K562 (cell line): Measurements from ENCODE around the gene RERE. TPM values are rescaled to one million over a fixed set of nuclear protein-coding genes. Genes with fewer than 3 reads are reported as not detected.
A peak's percentile ranks its signal among the peaks of the same experiment; 100 is the strongest.
"Not testable (repeated sequence)": the region's sequence is repeated elsewhere in the genome, so short reads cannot be mapped to it uniquely, and the experiment has no call there.

ENCODE experiments used
- ATAC-seq: fragments of 200-7000 bp; cut with Tn5 transposase; 3 replicates; pipeline ENCODE4 v1.9.1; 2020; ENCODE audit warnings: moderate library complexity
- BruUV-seq: library from RNA; stranded (reverse); fragments of 400-500 nt; replicated peaks from 2 replicates; lab custom pipeline; 2021; lab: Mats Ljungman, UMichigan
- CTCF ChIA-PET: fragments of 300-600 bp; formaldehyde crosslinking; extraction: SDS; loops from one replicate; lab custom pipeline; 2021; ENCODE audit warnings: low intra/inter-chr PET ratio; lab: Yijun Ruan, JAX
- POLR2A ChIA-PET: fragments of 300-600, 350-650 bp; sonication (Branson Sonifier 250); formaldehyde crosslinking; extraction: SDS; loops from one replicate; lab custom pipeline; 2021; ENCODE audit warnings: antibody characterized with exemption, inconsistent platforms; lab: Yijun Ruan, JAX
- DNase-seq, 4 experiments: peaks; one replicate each; pipeline versions ENCODE4 v3.0.0 to v3.0.0-alpha.2; 2011 to 2018; ENCODE audit warnings: low spot score in 3 of 4, mixed read lengths in 3 of 4; ENCODE audit errors: extremely low read depth in 1 of 4
- FAIRE-seq: peaks from 2 replicates; lab custom pipeline; 2011; peaks lifted over from hg19 to GRCh38; lab: Jason Lieb, UNC
- H2AFZ ChIP-seq: 2 replicates; pipeline ENCODE4 v1.6.0; 2011; ENCODE audit warnings: low read depth, low read length, control low read depth, inconsistent platforms
- H3K27ac ChIP-seq: fragments of 200-600 bp; 3 replicates; pipeline ENCODE4 v1.8.0; 2011; ENCODE audit warnings: low read depth, mild to moderate bottlenecking, control low read depth, inconsistent platforms, low read length, moderate library complexity, mixed read lengths; ENCODE audit errors: extremely low read depth
- H3K27me3 ChIP-seq, 2 experiments: fragments of 300-600 bp in 1 of 2; 2 replicates in 1 of 2; 3 replicates in 1 of 2; pipeline versions ENCODE4 v1.6.0 to v1.8.0; 2011; ENCODE audit warnings: inconsistent platforms in 2 of 2, low read length in 2 of 2, mild to moderate bottlenecking in 1 of 2, mixed read lengths in 1 of 2, moderate library complexity in 1 of 2; ENCODE audit not compliant: control insufficient read depth in 2 of 2, insufficient read depth in 2 of 2
- H3K36me3 ChIP-seq: fragments of 300-600 bp; 3 replicates; pipeline ENCODE4 v1.8.0; 2011; ENCODE audit warnings: mild to moderate bottlenecking, low read length, inconsistent platforms; ENCODE audit not compliant: control insufficient read depth, insufficient read depth
- H3K4me1 ChIP-seq, 2 experiments: fragments of 200-600 bp in 1 of 2; replicated peaks in 1 of 2; 2 replicates in 1 of 2; 3 replicates in 1 of 2; pipeline versions ENCODE4 v1.5.1 to v1.8.0; 2011; ENCODE audit warnings: inconsistent platforms in 2 of 2, low read length in 2 of 2, mild to moderate bottlenecking in 1 of 2, mixed read lengths in 1 of 2, moderate library complexity in 1 of 2; ENCODE audit not compliant: control insufficient read depth in 2 of 2, insufficient read depth in 2 of 2
- H3K4me2 ChIP-seq: 2 replicates; pipeline ENCODE4 v1.6.1; 2011; ENCODE audit warnings: low read length, control low read depth, inconsistent platforms, mixed read lengths; ENCODE audit not compliant: insufficient read depth
- H3K4me3 ChIP-seq: fragments of 200-600 bp; sonication (generic), shearing (Covaris generic); 2 replicates; pipeline ENCODE4 v1.5.1; 2016; ENCODE audit warnings: control low read depth, inconsistent platforms
- H3K79me2 ChIP-seq: fragments of 200-600 bp; 3 replicates; pipeline ENCODE4 v1.8.0; 2011; ENCODE audit warnings: low read length, inconsistent platforms; ENCODE audit not compliant: control insufficient read depth, insufficient read depth
- H3K9ac ChIP-seq, 2 experiments: 2 replicates each; pipeline versions ENCODE4 v1.6.0 to v1.6.1; 2011; ENCODE audit warnings: low read depth in 2 of 2, low read length in 2 of 2, control low read depth in 1 of 2, inconsistent platforms in 1 of 2, mild to moderate bottlenecking in 1 of 2, mixed read lengths in 1 of 2; ENCODE audit not compliant: insufficient read depth in 1 of 2
- H3K9me1 ChIP-seq: one replicate; pipeline ENCODE4 v1.6.0; 2011; ENCODE audit warnings: inconsistent platforms, mild to moderate bottlenecking, low read length, moderate library complexity; ENCODE audit not compliant: control insufficient read depth, insufficient read depth
- H3K9me3 ChIP-seq: replicated peaks from 2 replicates; pipeline ENCODE4 v1.5.1; 2011; ENCODE audit warnings: low read depth, low read length, inconsistent platforms; ENCODE audit not compliant: control insufficient read depth, insufficient read depth
- H4K20me1 ChIP-seq: replicated peaks from 2 replicates; pipeline ENCODE4 v1.6.1; 2011; ENCODE audit warnings: low read length, inconsistent platforms, mixed read lengths; ENCODE audit not compliant: control insufficient read depth, insufficient read depth
- FOXP1 ChIP-seq: sonication (generic); formaldehyde crosslinking; IDR thresholded peaks from 2 replicates; pipeline ENCODE4 v1.8.0; 2022; ENCODE audit warnings: mild to moderate bottlenecking, missing genetic modification reagents
- NFE2L1 ChIP-seq: fragments of 450-650 bp; IDR thresholded peaks from 2 replicates; pipeline ENCODE4 v1.6.1; 2016; ENCODE audit warnings: missing genetic modification characterization, low read depth, mild to moderate bottlenecking, missing compliant biosample characterization, moderate library complexity, borderline replicate concordance
- ZBTB9 ChIP-seq: fragments of 450-650 bp; formaldehyde crosslinking; IDR thresholded peaks from 2 replicates; pipeline ENCODE4 v1.4.0; 2020; ENCODE audit warnings: mild to moderate bottlenecking, moderate library complexity
- ZNF507 ChIP-seq: conservative IDR thresholded peaks from 2 replicates; pipeline ENCODE4 v1.6.1; 2017; ENCODE audit warnings: missing genetic modification characterization, missing compliant biosample characterization
- whole genome bisulfite sequencing: fragments of 100-300 bp; shearing (Covaris generic); methylation state at CpG from one replicate; pipeline ENCODE4 v1.1.6; 2016; ENCODE audit warnings: low coverage, mixed read lengths; ENCODE audit not compliant: insufficient coverage; ENCODE audit errors: missing lambda C conversion rate; 5-methylcytosine and 5-hydroxymethylcytosine counted together
- in situ Hi-C: fragments of 300-500 bp; cut with MboI; formaldehyde crosslinking; loops from 4 replicates; pipeline ENCODE4 v1.15.0; 2018; ENCODE audit warnings: inconsistent platforms, mixed read lengths
- intact Hi-C: fragments of 100-400 bp; cut with micrococcal nuclease; formaldehyde crosslinking; loops from 2 replicates; pipeline ENCODE4 v1.14.2; 2022
- polyA plus RNA-seq, 8 experiments: library from polyadenylated mRNA; depleted of rRNA in 4 of 8; stranded (reverse) in 5 of 8; unstranded in 3 of 8; fragments of >200 nt; fragmentation: Nextera tagmentation in 2 of 8; fragmentation: Illumina TruSeq in 1 of 8; extraction: Ambion mirVana in 2 of 8; extraction: Trizol in 1 of 8; gene quantifications; 2 replicates each; pipeline versions ENCODE4 v1.2.1 to v1.2.3, GENCODE V29; 2011 to 2014; ENCODE audit warnings: inconsistent platforms in 1 of 8, missing spikeins in 1 of 8
- total RNA-seq, 7 experiments: library from RNA; depleted of rRNA in 6 of 7; stranded (reverse); fragments of >200 nt in 6 of 7; fragmentation: Illumina TruSeq in 2 of 7; extraction: Trizol in 2 of 7; gene quantifications; 2 replicates each; pipeline versions ENCODE4 v1.2.1 to v1.2.3, GENCODE V29; 2011 to 2021; ENCODE audit warnings: low replicate concordance in 1 of 7
- TF ChIP-seq, protein P1 (sequence below): sonication (generic); formaldehyde crosslinking; IDR thresholded peaks from 2 replicates; pipeline ENCODE4 v1.9.0; 2022; ENCODE audit warnings: mild to moderate bottlenecking, missing genetic modification reagents
- TF ChIP-seq, protein P2 (sequence below), 3 experiments: fragments of 200-800 bp in 1 of 3; fragments of 250-450 bp in 1 of 3; fragments of 450-650 bp in 1 of 3; sonication (Bioruptor Pico) in 1 of 3; sonication (Bioruptor generic) in 1 of 3; formaldehyde crosslinking in 1 of 3; IDR thresholded peaks; 2 replicates each; pipeline versions ENCODE4 v1.6.1 to v1.8.0; 2016 to 2022; ENCODE audit warnings: mild to moderate bottlenecking in 2 of 3, missing genetic modification characterization in 2 of 3, missing compliant biosample characterization in 1 of 3, moderate library complexity in 1 of 3

Gene RERE
- total and polyA plus RNA-seq, 9 of the 15 experiments (the other 6 are each of a cell fraction or from before 2014, with no cell fraction given) = 3.0 to 51.5 (median 13.4) TPM

- TF ChIP-seq FOXP1 (CRISPR knock-in tag) (no peak), NFE2L1 (tag) (no peak), ZNF507 (tag) (no peak), ZBTB9 (no peak)
- TF ChIP-seq, protein P1, sequence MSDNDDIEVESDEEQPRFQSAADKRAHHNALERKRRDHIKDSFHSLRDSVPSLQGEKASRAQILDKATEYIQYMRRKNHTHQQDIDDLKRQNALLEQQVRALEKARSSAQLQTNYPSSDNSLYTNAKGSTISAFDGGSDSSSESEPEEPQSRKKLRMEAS = no peak
- TF ChIP-seq, protein P2, sequence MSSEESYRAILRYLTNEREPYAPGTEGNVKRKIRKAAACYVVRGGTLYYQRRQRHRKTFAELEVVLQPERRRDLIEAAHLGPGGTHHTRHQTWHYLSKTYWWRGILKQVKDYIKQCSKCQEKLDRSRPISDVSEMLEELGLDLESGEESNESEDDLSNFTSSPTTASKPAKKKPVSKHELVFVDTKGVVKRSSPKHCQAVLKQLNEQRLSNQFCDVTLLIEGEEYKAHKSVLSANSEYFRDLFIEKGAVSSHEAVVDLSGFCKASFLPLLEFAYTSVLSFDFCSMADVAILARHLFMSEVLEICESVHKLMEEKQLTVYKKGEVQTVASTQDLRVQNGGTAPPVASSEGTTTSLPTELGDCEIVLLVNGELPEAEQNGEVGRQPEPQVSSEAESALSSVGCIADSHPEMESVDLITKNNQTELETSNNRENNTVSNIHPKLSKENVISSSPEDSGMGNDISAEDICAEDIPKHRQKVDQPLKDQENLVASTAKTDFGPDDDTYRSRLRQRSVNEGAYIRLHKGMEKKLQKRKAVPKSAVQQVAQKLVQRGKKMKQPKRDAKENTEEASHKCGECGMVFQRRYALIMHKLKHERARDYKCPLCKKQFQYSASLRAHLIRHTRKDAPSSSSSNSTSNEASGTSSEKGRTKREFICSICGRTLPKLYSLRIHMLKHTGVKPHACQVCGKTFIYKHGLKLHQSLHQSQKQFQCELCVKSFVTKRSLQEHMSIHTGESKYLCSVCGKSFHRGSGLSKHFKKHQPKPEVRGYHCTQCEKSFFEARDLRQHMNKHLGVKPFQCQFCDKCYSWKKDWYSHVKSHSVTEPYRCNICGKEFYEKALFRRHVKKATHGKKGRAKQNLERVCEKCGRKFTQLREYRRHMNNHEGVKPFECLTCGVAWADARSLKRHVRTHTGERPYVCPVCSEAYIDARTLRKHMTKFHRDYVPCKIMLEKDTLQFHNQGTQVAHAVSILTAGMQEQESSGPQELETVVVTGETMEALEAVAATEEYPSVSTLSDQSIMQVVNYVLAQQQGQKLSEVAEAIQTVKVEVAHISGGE (CRISPR knock-in tag; IDR thresholded peaks at IDR 0.05) = no peak
Observed at GRCh38 chr1:8727809-8728213, 89.6 kb downstream of the RERE start (continued).

DNA sequence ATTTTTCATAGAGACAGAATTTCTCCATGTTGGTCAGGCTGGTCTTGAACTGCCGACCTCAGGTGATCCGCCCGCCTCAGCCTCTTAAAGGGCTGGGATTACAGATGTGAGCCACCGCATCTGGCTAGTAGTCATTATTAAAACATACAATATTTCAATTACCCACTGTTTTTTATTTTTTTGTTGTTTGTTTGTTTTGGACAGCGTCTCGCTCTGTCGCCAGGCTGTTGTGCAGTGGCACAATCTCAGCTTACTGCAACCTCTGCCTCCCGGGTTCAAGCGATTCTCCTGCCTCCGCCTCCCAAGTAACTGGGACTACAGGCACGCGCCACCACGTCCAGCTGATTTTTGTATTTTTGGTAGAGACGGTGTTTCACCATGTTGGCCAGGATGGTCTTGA lies 90.1 kb downstream of the RERE start:
- POLR2A ChIA-PET = interaction anchor here (0.6 to 1.1 kb wide), 3 partner anchors 12 to 26 kb away, joined by 3 read pairs; no protein-coding TSS in a partner anchor
- not testable (repeated sequence) for H3K4me1 ChIP-seq, DNase-seq, H3K4me3 ChIP-seq, H2AFZ ChIP-seq, H3K9me1 ChIP-seq, H3K9ac ChIP-seq, H3K9me3 ChIP-seq, H3K27me3 ChIP-seq, H3K27ac ChIP-seq, H3K36me3 ChIP-seq, BruUV-seq, H3K4me2 ChIP-seq, H4K20me1 ChIP-seq, FAIRE-seq, ATAC-seq
- CTCF ChIA-PET = interaction anchor here (0.7 to 3.1 kb wide), 2 partner anchors 166 to 353 kb away, joined by 3 to 53 read pairs; no protein-coding TSS in a partner anchor
- in situ Hi-C loops (loop anchor here (5.0 kb wide), 1 partner anchor 165 kb away; no protein-coding TSS in a partner anchor), intact Hi-C loops (loop anchor here (5.0 to 10.0 kb wide), 2 partner anchors 120 to 353 kb away; no protein-coding TSS in a partner anchor)
- H3K79me2 ChIP-seq = peaks cover 36% of the 10 kb centered on the region
- WGBS = 92% methylated on average over 14 of the region's 14 CpGs

DNA sequence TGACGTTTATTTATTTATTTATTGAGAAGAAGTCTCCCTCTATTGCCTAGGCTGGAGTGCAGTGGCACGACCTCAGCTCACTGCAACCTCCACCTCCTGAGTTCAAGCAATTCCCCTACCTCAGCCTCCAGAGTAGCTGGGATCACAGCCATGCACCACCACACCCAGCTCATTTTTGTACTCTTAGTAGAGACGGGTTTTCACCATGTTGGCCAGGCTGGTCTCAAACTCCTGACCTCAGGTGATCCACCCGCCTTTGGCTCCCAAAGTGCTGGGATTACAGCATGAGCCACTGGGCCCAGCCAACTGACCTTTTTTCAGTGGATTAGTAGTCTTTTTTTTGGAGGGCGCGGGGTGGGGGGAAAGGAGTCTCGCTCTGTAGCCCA lies 90.6 kb downstream of the RERE start:
- not testable (repeated sequence) for H3K36me3 ChIP-seq, H2AFZ ChIP-seq, DNase-seq, H3K27ac ChIP-seq, H3K9me1 ChIP-seq, H3K27me3 ChIP-seq, H3K4me3 ChIP-seq, FAIRE-seq, H3K9me3 ChIP-seq, H3K9ac ChIP-seq, BruUV-seq, H3K4me2 ChIP-seq
- POLR2A ChIA-PET = interaction anchor here (0.6 to 1.1 kb wide), 5 partner anchors 12 to 192 kb away, joined by 3 to 5 read pairs (median 3); no protein-coding TSS in a partner anchor
- H4K20me1 ChIP-seq = peaks cover 12% of the 10 kb centered on the region; the same call in 1 of the 2 replicates
- peaks cover 36% of the 10 kb centered on the region for H3K79me2 ChIP-seq
- 50% methylated on average over 7 of the region's 7 CpGs for WGBS
- intact Hi-C loops = loop anchor here (1.0 to 10.0 kb wide), 3 partner anchors 121 to 352 kb away; no protein-coding TSS in a partner anchor
- ATAC-seq = peak; percentile 56
- CTCF ChIA-PET = interaction anchor here (0.6 to 3.1 kb wide), 7 partner anchors 165 to 1233 kb away, joined by 3 to 53 read pairs (median 3); no protein-coding TSS in a partner anchor
- in situ Hi-C loops = loop anchor here (5.0 kb wide), 1 partner anchor 164 kb away; no protein-coding TSS in a partner anchor
- peaks cover 4 to 14% of the 10 kb centered on the region in 2 experiments; a peak in 4 of 5 replicates for H3K4me1 ChIP-seq
